GM23338 (cell line): ENCODE results near the gene SORBS1. TPM values are rescaled to one million over a fixed set of nuclear protein-coding genes. Genes with fewer than 3 reads are reported as not detected.

Experiments
- ATAC-seq: fragments of 200-7000 bp; cut with Tn5 transposase; 3 replicates; pipeline ENCODE4 v1.9.1; 2020
- DNase-seq: peaks from one replicate; pipeline ENCODE4 v3.0.0-alpha.2; 2015; ENCODE audit warnings: low spot score
- H2AFZ ChIP-seq: fragments of 200-600 bp; sonication (generic); 2 replicates; pipeline ENCODE4 v1.8.0; 2016; ENCODE audit warnings: antibody characterized with exemption, mild to moderate bottlenecking, moderate library complexity
- H3F3A ChIP-seq: fragments of 200-600 bp; sonication (generic); replicated peaks from 2 replicates; pipeline ENCODE4 v1.8.0; 2017; ENCODE audit warnings: antibody characterized with exemption, mixed run types, low read depth
- H3K27ac ChIP-seq: fragments of 200-600 bp; sonication (generic); 2 replicates; pipeline ENCODE4 v1.6.1; 2016; ENCODE audit warnings: low read depth
- H3K27me3 ChIP-seq: fragments of 200-600 bp; sonication (generic); 2 replicates; pipeline ENCODE4 v1.8.0; 2016; ENCODE audit warnings: mild to moderate bottlenecking, mixed run types, moderate library complexity; ENCODE audit not compliant: insufficient read depth
- H3K36me3 ChIP-seq: fragments of 200-600 bp; sonication (generic); 2 replicates; pipeline ENCODE4 v1.8.0; 2016; ENCODE audit warnings: mild to moderate bottlenecking; ENCODE audit not compliant: insufficient read depth
- H3K4me1 ChIP-seq: fragments of 200-600 bp; sonication (generic); 2 replicates; pipeline ENCODE4 v1.8.0; 2016; ENCODE audit warnings: mild to moderate bottlenecking, moderate library complexity; ENCODE audit not compliant: insufficient read depth
- H3K4me2 ChIP-seq: fragments of 200-600 bp; sonication (generic); 2 replicates; pipeline ENCODE4 v1.7.1; 2017; ENCODE audit warnings: mixed run types
- H3K4me3 ChIP-seq: fragments of 200-600 bp; sonication (generic); 2 replicates; pipeline ENCODE4 v1.6.1; 2016; ENCODE audit warnings: mixed run types
- H3K79me2 ChIP-seq: fragments of 200-600 bp; sonication (generic); replicated peaks from 2 replicates; pipeline ENCODE4 v1.8.0; 2017; ENCODE audit warnings: mild to moderate bottlenecking; ENCODE audit not compliant: insufficient read depth
- H3K9me2 ChIP-seq: fragments of 200-600 bp; sonication (generic); 2 replicates; pipeline ENCODE4 v1.8.0; 2017; ENCODE audit not compliant: insufficient read depth
- H4K20me1 ChIP-seq: fragments of 200-600 bp; sonication (generic); replicated peaks from 2 replicates; pipeline ENCODE4 v1.8.0; 2017; ENCODE audit warnings: mild to moderate bottlenecking; ENCODE audit not compliant: insufficient read depth
- H3K27ac Mint-ChIP-seq: 2 replicates; pipeline ENCODE4 v1.8.0; 2020; ENCODE audit warnings: inconsistent platforms, mild to moderate bottlenecking, moderate library complexity, mixed read lengths
- H3K27me3 Mint-ChIP-seq: 3 replicates; pipeline ENCODE4 v1.8.0; 2022; ENCODE audit warnings: low read depth, mild to moderate bottlenecking, moderate library complexity, mixed read lengths, inconsistent platforms; ENCODE audit not compliant: insufficient read depth, poor library complexity
- H3K36me3 Mint-ChIP-seq: 3 replicates; pipeline ENCODE4 v1.8.0; 2021; ENCODE audit warnings: low read depth, mild to moderate bottlenecking, inconsistent platforms, moderate library complexity, mixed read lengths
- H3K4me1 Mint-ChIP-seq: 3 replicates; pipeline ENCODE4 v1.8.0; 2020; ENCODE audit warnings: mild to moderate bottlenecking, inconsistent platforms, mixed read lengths
- H3K4me3 Mint-ChIP-seq: 3 replicates; pipeline ENCODE4 v1.8.0; 2021; ENCODE audit warnings: moderate library complexity, mild to moderate bottlenecking, inconsistent platforms, mixed read lengths
- H3K9me3 Mint-ChIP-seq: 3 replicates; pipeline ENCODE4 v1.8.0; 2020; ENCODE audit warnings: moderate library complexity, mild to moderate bottlenecking, inconsistent platforms, mixed read lengths
- CREB1 ChIP-seq: fragments of 250-450 bp; sonication (Bioruptor Pico); IDR thresholded peaks from 2 replicates; pipeline ENCODE4 v1.5.0; 2020; ENCODE audit warnings: low read depth, mild to moderate bottlenecking, moderate library complexity
- CTCF ChIP-seq, 2 experiments: fragments of 200-600 bp in 1 of 2; sonication (generic) in 1 of 2; conservative IDR thresholded peaks; 2 replicates each; pipeline versions ENCODE4 v1.5.1 to v1.6.1; 2016 to 2017; ENCODE audit warnings: antibody characterized with exemption in 2 of 2, low read depth in 2 of 2, mild to moderate bottlenecking in 2 of 2, moderate library complexity in 1 of 2
- ETS1 ChIP-seq: IDR thresholded peaks from 2 replicates; pipeline ENCODE4 v1.6.1; 2016; ENCODE audit warnings: antibody characterized with exemption
- EZH2 ChIP-seq: fragments of 200-600 bp; sonication (generic); IDR thresholded peaks from one replicate; pipeline ENCODE4 v1.8.0; 2017; ENCODE audit warnings: antibody characterized with exemption, mild to moderate bottlenecking, low read depth; ENCODE audit not compliant: unreplicated experiment
- EZH2phosphoT487 ChIP-seq: fragments of 200-600 bp; sonication (generic); IDR thresholded peaks from one replicate; pipeline ENCODE4 v1.8.1; 2018; ENCODE audit warnings: antibody characterized with exemption; ENCODE audit not compliant: unreplicated experiment
- JUNB ChIP-seq: IDR thresholded peaks from one replicate; pipeline ENCODE4 v1.6.1; 2016; ENCODE audit warnings: antibody characterized with exemption; ENCODE audit not compliant: unreplicated experiment
- NANOG ChIP-seq: IDR thresholded peaks from 2 replicates; pipeline ENCODE4 v1.6.1; 2016; ENCODE audit warnings: antibody characterized with exemption, borderline replicate concordance
- POLR2AphosphoS5 ChIP-seq: IDR thresholded peaks from 2 replicates; pipeline ENCODE4 v1.6.1; 2016; ENCODE audit warnings: antibody characterized with exemption, low read depth
- ZNF114 ChIP-seq: fragments of 250-450 bp; sonication (Bioruptor Pico); IDR thresholded peaks from 2 replicates; pipeline ENCODE4 v1.5.0; 2020; ENCODE audit warnings: mild to moderate bottlenecking, moderate library complexity
- ZNF331 ChIP-seq: fragments of 250-450 bp; sonication (Bioruptor Pico); IDR thresholded peaks from 2 replicates; pipeline ENCODE4 v1.5.0; 2020; ENCODE audit warnings: low read depth, mild to moderate bottlenecking, moderate library complexity
- polyA plus RNA-seq: library from polyadenylated mRNA; unstranded; fragments of >200 nt; fragmentation: Nextera tagmentation; extraction: Ambion mirVana; gene quantifications from 2 replicates; pipeline ENCODE4 v1.2.1, GENCODE V29; 2016
- total RNA-seq: library from RNA; depleted of rRNA; stranded (reverse); fragments of >200 nt; shearing (Covaris generic); gene quantifications from 2 replicates; pipeline ENCODE4 v1.2.3, GENCODE V29; 2014

The SORBS1 gene
- total and polyA plus RNA-seq, 2 experiments from 2014 or later, result 47.7 to 51.5 TPM

GRCh38 chr10:95604630-95605029, 43.5 kb upstream of the SORBS1 start (continued):
- TF ChIP-seq ETS1, result no peak
- no peak for TF ChIP-seq EZH2
- TF ChIP-seq NANOG, result no peak
- no peak for TF ChIP-seq ZNF331 (CRISPR knock-in tag)
- TF ChIP-seq EZH2phosphoT487, result no peak

- Mint-ChIP-seq H3K9me3 (no peaks in the 10 kb centered on the region), H3K27me3 (no peaks in the 10 kb centered on the region), H3K27ac (no peak overlapping the region), H3K36me3 (peaks cover 16% of the 10 kb centered on the region), H3K4me3 (no peak overlapping the region), H3K4me1 (peaks cover 12% of the 10 kb centered on the region)
- H3K4me3 ChIP-seq, result no peak overlapping the region
- H3K4me1 ChIP-seq, result 0 out of 2 replicates have a peak, but pooled peaks cover 4% of the 10 kb centered on the region
- peaks cover 13% of the 10 kb centered on the region for H3K36me3 ChIP-seq
- TF ChIP-seq EZH2 (no peak), POLR2AphosphoS5 (no peak), CTCF (conservative IDR thresholded peaks at IDR 0.05; ENCODE audit: low read depth in 2 of 2) (no peak), EZH2phosphoT487 (no peak), ZNF114 (CRISPR knock-in tag) (no peak), JUNB (no peak), CREB1 (no peak)
- H3K9me2 ChIP-seq, result no peaks in the 10 kb centered on the region
- no peak for DNase-seq
- no peaks in the 10 kb centered on the region; the same call in 1 of the 2 replicates for H4K20me1 ChIP-seq
- no peaks in the 10 kb centered on the region for H3F3A ChIP-seq
- ATAC-seq, result no peak
- H2AFZ ChIP-seq, result no peak overlapping the region
- H3K27me3 ChIP-seq, result no peaks in the 10 kb centered on the region
- H3K79me2 ChIP-seq, result no peaks in the 10 kb centered on the region
- H3K27ac ChIP-seq, result no peak overlapping the region
- H3K4me2 ChIP-seq, result no peak overlapping the region
Measured at GRCh38 chr10:95602382-95602781, 41.2 kb upstream of the SORBS1 start.

- Histone ChIP-seq H3K4me3 (no peak overlapping the region), H3K4me1 (0 out of 2 replicates have a peak, but pooled peaks cover 4% of the 10 kb centered on the region), H3K4me2 (no peak overlapping the region), H3K36me3 (0 out of 2 replicates have a peak, but pooled peaks cover 6% of the 10 kb centered on the region), H3K27ac (no peak overlapping the region), H3F3A (no peaks in the 10 kb centered on the region), H3K27me3 (no peaks in the 10 kb centered on the region), H3K9me2 (no peaks in the 10 kb centered on the region), H3K79me2 (no peaks in the 10 kb centered on the region), H4K20me1 (no peaks in the 10 kb centered on the region; the same call in 1 of the 2 replicates), H2AFZ (no peak overlapping the region)
- Mint-ChIP-seq H3K4me3 (no peak overlapping the region), H3K27ac (no peak overlapping the region), H3K36me3 (peaks cover 7% of the 10 kb centered on the region; the same call in 2 of the 3 replicates), H3K4me1 (peaks cover 12% of the 10 kb centered on the region), H3K9me3 (peaks cover 5% of the 10 kb centered on the region), H3K27me3 (no peaks in the 10 kb centered on the region)
- DNase-seq (peak; percentile 98), ATAC-seq (peak; percentile 94)
- TF ChIP-seq ETS1 (no peak), ZNF331 (CRISPR knock-in tag) (no peak), POLR2AphosphoS5 (no peak), JUNB (no peak), CREB1 (0 out of 2 replicates have a peak, but pooled peaks have one; percentile 46), NANOG (no peak)
Measured at GRCh38 chr10:95601116-95601719, 40.0 kb upstream of the SORBS1 start.
